GM18520 (cell line): Measurements from ENCODE around the gene LHX1.

Source experiments
- ATAC-seq: cut with Tn5 transposase; IDR thresholded peaks from one replicate; pipeline ENCODE4 v1.9.1; 2021; ENCODE audit not compliant: unreplicated experiment

The LHX1 gene

DNA sequence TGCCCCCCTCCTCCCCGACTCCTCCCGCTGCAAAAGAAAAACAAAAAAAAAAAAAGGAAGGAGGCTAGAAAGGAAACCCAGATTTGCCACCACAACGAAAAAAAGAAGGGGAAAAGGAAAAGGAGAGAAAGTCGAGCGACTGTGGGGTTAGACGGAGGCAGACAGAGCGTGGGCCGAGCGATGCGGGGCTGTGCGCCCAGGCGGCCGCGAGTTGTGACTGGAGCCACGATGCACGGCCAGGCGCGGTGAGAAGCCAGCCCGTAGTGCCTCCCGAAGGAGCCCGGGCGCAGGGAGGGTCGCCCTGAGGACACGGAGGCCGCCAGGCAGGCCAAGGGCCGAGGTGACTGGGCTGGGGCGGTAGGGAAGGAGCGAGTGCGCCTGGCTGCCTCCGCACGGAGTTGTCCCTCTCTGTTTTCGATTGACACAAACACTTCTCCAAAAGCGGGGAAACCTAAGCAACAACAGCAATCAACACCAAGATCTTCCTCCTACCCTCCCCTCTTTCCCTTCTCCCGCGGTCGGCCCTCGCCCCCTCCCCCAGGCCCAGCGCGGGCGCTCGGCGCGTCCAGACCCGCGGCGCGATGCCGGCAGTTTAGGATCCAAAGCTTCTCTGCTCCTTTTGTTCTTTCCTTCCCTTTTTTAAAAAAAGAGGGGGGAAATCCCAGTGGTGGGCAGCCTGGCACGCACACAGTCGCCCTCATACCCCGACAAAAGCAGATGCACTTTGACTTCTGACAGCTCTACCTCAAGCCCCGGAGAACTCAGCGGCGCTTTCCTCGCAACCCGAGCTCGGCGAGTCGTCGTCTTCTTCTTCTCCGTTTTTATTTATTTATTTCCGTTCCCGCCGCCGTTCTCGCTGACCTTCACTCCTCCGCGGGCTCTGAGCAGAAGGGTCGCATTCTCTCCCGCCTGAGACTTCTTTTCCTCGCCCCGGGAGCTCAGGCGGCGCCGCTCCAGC is at the start of gene LHX1:
Gene LHX1, plus strand, starts transcription at position 475 of the 958 bp plus-strand sequence. CDS start 723 bp downstream, outside the sequence.
- ATAC-seq: no peak

DNA sequence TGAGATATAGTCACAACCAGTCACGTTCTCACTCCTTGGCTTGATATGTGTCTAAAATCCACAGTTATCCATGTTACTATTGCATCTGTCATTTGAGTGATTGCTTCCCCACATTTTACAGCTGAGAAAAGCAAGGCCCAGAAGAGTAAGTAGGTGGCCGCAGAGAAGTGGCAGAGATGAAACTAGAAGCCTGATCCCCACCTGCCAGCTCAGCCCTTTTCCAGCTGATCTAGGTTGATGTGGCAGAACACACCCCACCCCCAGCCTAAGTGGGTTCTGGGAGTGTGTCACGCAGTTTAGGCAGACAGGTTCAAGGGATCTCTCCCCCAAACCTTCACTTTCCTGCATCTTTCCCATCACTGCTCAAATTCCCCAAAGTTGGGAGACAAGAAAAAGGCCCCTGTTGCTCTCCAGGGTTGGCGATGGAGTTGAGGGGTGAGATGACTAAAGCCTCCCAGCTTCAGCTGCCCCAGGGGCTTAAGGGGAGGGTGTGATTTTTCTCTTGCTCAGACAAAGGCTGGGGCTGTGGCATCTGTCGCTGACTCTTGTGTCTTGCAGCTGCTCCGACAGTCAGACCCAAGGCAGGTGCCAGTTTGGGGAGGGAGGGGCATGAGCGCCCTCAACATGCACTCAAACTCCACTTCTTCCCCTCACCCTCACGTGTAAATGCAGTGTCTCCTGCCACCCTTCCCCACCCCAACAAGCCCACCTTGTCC is 48.9 kb upstream of the LHX1 start:
- ATAC-seq: no peak

DNA sequence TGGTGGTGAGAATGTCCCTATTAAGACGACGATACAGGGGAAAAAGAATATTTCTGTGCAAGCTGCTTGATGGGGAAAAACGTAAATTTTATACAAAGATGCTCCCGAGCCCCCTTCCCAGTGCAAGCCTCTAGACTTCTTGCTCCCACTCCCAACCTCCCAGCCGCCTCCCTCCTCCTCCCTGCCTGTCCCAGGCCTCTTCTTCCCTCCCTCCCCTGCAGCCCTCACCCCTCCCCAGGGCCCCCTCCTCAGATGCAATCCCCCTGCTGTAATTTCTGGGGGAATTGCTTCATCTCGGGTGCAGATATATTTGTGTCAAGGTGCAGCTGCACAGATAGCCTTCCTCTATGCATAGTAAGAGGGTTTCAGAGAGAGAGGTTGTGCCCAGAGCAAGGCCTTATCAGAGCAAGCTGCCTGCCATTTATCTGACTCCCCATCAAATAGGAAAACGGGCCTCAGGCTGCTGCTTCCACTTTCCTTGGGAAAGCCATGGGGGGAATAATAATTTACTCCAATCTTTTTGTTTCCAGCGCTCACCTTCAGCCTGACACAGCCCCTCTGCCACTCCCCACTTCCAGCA is 47.4 kb upstream of the LHX1 start:
- no peak for ATAC-seq

DNA sequence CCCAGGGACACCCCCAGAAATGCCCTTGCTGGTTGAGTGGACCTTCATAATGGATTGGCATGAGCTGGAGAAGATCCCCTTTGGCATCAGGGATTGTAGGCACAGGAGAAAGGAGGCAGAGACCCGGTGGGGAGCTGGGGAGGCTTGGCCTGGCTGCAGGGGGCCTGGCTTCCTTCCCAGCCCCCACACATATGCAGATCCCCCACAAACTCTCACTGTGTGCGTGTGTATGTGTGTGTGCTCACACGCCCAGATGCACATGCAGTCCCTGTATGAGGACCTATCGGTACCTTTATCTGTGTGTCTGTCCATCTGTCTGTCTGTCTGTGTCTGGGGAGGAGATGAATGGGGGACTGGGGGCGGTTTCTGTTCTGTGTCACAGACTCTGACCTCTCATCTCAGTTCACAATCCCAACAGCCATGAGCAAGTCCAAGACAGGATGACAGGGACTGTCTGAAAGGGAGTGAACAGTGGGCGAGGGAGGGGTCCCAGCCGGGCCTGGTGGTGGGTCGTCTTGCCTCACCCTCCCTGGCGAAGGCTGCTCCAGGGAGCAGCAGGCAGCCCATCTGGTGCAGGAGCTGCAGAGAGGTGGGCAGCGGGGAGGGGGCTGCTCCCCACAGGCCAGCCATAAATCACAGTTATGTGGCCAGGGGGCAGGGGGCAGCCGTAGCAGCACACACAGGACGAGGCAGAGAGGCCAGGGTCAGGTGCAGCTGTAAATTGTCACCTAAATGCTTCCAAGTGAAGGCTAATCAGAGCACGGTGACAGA is 46.7 kb upstream of the LHX1 start:
- no peak for ATAC-seq

DNA sequence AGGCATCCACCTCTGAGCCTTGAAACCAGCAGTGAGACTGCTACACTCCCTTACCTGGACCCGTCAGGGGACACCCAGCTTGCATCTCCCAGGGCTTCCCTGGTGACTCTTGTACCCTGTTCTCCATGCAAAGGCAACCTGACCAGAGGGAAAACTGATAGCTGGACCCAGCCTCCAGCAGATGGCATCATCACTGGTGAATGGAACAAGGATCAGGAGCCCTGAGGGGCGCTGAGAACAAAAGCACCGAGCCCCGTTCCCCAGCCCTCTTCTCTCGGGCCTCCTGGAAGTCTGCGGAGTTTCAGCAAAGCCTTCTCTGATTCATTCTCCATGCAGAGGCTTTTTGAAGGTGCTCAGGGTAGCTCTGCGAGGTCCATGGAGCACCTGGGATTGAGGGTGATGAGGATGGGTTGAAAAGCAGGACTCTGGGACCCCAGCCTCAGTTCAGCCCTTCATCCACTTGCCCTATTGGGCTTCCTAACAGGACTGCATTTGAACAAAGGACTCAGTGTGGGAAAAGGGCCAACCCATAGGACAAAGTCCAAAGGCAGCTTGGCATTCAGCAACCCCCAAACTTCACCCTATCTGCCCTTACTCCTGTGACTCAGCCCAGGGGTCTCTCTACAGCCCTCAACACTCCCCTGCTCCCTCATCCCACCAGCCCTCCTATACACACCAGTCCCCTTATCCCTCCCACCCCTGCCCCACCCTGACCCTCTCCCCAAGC is 45.0 kb upstream of the LHX1 start:
- no peak for ATAC-seq

DNA sequence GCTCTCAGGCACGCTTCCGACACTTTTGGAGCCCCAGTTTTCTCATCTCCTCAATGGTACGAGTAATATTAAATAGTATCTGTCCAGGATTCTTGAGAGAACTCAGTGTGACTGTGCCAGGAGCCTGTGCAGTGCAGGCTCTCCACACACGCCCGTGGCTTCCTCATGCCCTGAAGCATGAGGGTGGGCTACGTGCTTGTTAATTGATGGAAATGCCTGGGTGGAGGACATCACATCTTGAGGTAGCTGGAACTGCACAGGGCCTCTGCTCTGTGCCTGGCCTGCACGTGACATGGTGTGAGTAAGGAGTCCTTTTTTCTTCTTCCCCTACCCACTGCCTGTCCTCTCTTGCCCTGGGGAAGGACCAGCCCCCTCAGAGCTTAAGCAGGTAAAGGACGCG is 43.1 kb upstream of the LHX1 start:
- no peak for ATAC-seq

DNA sequence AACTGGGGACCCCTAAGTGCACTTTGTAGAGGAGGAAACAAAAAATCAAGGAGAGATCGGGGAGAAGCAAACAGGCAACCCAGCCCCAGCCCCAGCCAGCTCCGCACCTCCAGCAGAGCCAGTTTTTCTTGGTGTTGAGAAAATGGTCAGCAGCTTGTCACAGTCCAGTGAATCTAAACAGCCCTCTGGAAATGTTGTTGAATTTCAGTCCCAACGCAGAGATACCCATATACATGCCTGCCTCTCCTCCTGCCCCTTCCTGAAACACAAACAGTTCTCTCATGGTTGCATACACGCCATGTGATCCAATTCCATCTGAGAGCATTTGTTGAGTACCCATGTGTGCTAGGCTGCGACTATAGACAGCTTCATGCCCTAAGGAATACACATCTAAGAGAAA is 42.4 kb upstream of the LHX1 start:
- no peak for ATAC-seq

DNA sequence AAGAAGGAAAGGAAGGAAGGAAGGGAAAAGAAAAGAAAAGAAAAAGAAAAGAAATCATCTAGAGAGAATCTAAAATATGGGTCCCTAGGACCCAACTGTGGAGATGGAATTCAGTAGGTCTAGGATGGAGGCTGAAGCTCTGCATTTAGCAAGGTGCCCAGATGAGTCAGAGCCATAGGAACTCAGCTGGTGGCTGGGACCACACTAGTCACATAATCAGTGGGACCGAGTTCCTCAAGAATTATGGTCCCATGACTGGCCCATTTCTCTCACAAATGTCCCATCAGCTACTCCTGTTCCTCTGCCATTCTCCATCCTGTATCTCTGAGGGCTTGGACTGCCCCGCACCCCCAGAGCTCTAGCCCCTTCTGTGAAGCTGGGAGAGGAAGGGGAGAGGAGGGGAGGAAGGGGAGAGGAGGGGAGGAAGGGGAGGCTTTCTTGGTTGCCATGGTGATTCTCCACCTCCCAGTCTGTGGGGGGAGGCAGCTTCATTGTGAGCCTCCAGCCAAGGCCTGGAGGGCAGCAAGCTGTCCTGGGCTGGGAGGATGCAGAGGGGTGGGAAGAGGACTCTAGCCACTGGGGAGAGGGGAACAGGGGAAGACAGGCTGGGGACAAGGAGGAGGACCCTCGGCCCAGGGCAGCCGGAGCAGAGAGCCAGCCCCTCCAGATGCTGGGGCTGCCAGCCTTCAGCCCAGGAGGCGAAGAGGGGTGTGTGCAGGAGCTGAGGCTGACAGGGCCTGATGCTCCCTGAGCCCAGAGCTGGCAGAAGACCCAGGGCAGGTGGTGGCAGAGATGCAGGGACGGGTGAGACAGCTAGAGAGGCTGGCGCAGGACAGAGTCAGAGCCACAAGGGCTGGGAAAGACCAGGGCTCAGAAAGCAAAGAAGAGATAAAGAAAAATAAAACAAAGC is 37.8 kb upstream of the LHX1 start:
- ATAC-seq: no peak

DNA sequence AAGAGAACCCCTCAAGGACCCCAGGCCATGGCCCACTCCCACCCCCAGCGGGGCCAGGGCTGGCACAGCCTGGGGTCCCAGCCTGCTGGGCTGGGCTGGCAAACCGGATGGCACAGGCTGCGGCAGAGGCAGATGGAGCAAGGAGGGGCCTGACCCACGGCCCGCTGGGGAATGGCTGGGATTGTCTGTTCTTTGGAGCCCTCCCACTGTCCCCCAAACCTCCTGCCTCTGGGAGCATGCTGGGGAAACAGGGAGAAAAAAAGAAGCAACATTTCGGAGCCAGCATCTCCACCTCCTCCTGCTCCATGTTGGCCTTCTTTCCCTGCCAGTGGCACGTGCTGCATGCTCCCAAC is 37.1 kb upstream of the LHX1 start:
- ATAC-seq: no peak

DNA sequence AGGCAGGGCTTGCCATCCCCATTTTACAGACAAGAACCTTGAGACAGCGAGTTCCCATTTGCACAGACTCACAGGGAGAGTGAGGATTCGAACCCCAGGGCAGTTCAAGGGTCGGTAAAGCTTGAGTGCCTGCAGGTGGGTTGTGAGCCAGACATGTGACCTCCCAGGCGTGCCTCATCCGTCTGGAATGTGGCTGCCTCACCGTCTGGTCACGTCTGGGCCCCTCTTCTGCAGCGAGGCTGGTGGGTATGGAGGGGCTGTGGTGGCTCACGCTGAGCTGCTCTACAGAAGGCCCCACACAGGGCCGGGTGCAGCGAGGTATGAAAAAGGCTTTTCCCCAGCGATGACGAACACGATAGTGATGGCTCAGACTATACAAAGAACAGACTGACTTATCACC is 35.8 kb upstream of the LHX1 start:
- no peak for ATAC-seq

DNA sequence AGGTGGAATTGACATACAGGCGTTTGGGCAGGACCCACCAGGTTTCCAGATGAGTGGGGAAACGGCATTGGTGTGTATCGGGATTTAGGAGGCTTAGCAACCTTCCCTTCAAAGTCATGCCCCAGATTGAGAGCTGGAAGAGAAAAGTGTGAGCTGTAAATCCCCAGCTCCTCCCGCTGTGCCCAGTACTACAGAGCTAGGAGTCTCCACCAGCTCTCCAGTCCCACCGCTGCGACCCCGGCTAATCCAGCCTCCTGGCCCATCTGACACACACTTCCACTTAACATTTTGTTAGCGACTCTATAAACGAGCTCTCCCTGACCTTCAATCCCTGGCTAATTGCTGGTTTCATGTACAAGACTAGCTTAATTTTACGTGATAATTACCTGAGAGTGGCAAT is 29.9 kb upstream of the LHX1 start:
- ATAC-seq: no peak

DNA sequence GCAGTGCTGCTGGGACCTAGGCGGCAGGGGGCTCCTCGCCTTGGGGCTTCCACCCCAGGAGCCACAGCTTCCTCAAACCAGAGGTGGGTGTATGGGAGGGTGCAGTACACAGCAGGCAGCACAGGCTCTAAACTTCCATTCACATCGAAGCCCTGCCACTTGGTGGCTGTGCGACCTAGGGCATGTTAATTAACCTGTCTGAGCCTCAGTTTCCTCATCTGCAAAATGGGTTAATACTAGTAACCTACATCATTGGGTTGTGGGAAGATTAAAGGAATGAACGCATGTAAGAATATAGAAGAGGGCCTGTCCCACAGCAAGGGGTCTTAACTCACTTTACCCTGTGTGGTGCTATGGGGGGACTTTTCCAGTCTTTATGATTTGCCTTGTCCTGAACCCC is 26.8 kb upstream of the LHX1 start:
- ATAC-seq: no peak

DNA sequence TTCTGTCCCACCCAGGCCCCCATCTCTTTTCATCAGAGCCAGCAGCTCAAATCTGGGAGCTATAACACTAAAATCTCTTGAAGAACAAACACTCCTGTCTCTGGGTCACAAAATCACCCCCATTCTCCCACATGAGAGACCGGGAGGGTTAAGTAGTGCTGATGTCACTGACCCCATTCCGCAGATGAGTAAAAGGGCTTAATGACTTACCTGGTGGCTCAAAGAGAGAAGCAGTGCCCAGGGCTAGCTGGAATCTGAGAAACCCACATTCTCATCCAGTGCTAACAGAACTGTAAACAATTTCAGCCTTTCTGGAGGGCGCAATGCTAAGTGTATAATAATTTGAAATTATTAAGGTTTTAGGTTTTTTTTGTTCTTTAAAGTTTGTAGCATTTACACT is 26.3 kb upstream of the LHX1 start:
- ATAC-seq: no peak

DNA sequence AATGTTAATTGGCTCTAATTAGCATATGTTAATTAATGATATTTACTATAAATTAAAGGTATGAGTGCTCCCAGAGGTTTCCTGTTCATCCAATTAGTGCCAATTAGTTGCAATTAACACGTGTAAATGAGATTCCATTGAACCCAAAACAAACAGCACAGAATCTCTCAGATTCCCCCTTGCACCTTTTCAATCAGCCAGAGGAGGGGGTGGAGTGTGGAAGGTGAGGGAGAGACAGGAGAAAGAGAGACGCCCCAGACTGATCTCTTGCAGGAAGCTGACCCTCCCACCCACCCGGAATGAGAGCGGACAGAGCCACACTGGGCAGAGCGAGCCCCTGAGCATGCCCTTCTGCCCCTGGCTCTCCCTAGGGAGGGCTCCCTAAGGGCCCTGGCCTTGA is 24.1 kb upstream of the LHX1 start:
- ATAC-seq: no peak

DNA sequence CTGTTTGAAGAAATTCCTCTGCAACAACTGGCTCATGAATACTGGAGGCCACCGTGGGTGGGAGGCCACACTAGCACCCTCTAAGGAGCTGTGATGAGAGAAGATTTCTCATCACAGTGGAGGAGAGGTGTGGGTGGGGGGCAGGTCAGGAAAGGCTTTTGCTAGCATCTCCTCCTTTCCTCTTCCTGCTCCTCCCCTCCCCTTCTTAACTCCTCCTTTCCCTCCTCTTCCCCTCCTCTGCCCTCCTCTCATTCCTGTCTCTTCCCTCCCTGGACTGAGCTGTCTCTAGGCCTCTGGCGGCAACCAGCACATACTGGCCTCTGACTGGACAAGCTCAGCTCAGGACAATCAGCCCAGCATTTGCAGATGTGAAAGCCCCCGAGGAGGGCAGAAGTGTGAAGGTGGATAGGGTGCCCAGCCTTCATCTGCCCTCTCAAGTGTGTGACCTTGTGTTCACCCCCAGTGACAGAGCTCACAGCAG is 19.0 kb upstream of the LHX1 start:
- no peak for ATAC-seq

DNA sequence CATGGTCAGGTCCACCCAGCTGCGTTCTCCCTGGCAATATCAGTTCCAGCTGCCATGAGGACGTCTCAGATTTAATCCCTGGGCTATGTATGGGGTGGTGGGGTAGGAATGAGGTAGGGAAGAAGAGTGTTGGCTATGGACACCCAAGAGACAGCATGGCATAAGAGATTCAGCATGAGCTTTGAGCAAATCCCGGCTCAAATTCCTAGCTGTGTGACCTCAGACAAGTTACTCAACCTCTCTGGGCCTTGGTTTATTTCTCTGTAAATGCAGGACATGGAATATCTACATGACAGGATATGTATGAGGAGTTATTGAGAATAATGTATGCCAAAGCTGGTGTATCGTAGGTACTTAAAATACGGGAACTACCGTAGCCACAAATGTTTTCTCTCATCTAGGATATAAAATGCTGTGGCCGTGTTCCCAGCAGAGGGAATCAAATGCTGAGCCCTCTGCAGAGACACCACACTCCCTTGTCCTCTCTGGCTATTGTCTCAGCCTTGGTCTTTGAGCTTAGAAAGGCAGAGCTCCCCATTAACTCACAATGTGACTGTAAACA is 17.8 kb upstream of the LHX1 start:
- no peak for ATAC-seq

DNA sequence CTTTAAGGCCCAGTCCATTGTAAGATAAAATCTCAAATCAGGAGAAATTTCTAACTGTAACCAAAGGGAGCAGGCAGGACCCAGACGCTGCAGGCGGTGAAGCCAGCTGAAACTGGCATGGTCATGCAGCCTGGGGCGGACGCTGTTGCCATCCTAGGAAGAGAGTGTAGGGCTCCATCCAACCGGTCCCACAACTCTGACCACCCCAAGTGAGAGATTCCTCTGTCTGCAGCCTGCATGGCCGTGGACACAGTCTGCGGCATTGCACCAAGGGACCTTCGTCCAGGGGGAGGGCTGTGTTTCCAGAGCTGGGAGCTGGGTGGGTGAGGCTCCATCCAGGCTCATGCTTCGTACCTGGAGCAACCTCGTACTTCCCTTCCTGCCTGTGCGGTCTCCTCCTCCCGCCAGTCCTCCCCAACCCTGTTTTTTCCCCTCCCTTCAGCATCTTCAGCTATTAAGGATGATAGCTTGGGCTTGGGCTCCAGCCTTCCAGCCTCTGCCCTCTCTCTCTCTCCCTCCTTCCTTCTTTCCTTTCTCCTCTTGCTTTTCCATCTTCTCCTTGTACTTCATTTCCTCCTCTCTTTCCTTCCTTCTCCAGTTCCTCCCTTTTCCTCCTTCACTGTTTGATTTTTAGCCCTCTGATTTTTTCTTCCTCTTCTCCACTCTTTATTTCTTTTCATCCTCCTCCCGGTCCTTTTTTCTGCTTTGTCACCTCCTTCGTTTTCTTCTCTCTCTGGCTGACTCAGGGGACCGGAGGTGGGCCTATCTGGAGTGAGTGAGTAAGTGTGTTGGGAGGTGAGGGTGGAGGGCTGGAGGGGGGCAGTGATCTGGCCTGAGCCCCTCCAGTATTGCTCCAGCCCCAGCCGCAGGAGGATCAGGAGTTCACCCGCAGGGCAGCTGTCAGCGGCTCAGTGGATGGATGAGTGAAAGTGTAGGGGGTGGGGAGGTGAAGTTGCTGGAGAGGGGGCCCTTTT is 17.0 kb upstream of the LHX1 start:
- no peak for ATAC-seq
